ENCODE results near the gene ARHGEF38.

Gene ARHGEF38

DNA sequence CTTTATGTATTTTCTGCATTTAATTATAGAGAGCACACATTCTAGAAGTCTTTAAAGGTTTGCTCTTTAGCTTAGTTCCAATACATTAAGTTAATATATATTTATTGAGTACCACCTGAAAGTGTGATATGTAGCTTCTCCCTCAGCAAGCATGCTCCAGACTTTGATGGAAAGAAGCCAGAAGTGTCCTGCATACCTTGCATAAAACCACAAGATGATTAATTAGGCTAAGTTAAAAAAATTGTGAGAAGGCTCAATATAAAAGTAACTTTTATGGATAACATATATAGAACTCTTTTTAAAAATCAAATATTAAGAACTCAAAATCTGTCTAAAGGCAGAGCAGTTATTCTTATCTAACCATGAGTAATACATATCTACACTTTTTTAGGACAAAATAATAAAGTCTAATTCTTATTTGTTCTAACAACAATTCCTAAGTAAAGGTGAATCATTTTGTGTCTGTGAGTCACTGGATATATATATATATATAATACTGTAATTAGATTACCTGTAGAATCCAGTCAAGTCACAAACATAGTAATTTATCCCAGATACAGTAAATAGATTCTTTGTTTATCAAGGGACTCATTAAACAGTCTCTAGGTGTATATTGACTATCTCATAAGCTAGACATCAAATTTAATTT is 104.8 kb downstream of the ARHGEF38 start:
- no peak overlapping the region for H2AK5ac ChIP-seq (ENCODE audit: low read length)
- no peaks in the 10 kb centered on the region for H3K79me2 ChIP-seq (ENCODE audit: control insufficient read depth, insufficient read depth, low read length, poor library complexity)
- no peaks in the 10 kb centered on the region for H3K4me1 ChIP-seq (ENCODE audit: control insufficient read depth in 1 of 2, insufficient read depth in 2 of 2, low read length in 2 of 2)
- no peak overlapping the region for H4K8ac ChIP-seq (ENCODE audit: low read depth, low read length)
- H3K18ac ChIP-seq (ENCODE audit: low read length), result no peak overlapping the region
- DNase-seq, result no peak
- H3K27ac ChIP-seq (ENCODE audit: low read depth, low read length), result no peak overlapping the region
- H3K36me3 ChIP-seq (ENCODE audit: control insufficient read depth in 1 of 2, insufficient read depth in 2 of 2, low read length in 2 of 2), result no peaks in the 10 kb centered on the region
- no peaks in the 10 kb centered on the region for H3K27me3 ChIP-seq (ENCODE audit: insufficient read depth, low read length)
- H3K4ac ChIP-seq (ENCODE audit: low read depth, low read length), result no peak overlapping the region
- no peak overlapping the region for H3K23ac ChIP-seq (ENCODE audit: low read length)
- no peak overlapping the region for H3K9ac ChIP-seq (ENCODE audit: low read length)
- no peak overlapping the region for H3K4me2 ChIP-seq (ENCODE audit: low read length)
- no peaks in the 10 kb centered on the region for H3K79me1 ChIP-seq (ENCODE audit: low read length)
- H3K9me3 ChIP-seq (ENCODE audit: insufficient read depth, low read depth, low read length), result peaks cover 2% of the 10 kb centered on the region
- H3K4me3 ChIP-seq (ENCODE audit: low read depth, low read length), result no peak overlapping the region
- no peak overlapping the region for H2BK5ac ChIP-seq (ENCODE audit: low read depth, low read length, poor library complexity)
- H4K12ac ChIP-seq (ENCODE audit: low read depth, low read length), result no peak overlapping the region
- no peak overlapping the region for H3K14ac ChIP-seq (ENCODE audit: low read length)
- H4K91ac ChIP-seq (ENCODE audit: low read depth, low read length), result no peak overlapping the region
- no peak overlapping the region for H2BK120ac ChIP-seq (ENCODE audit: insufficient read depth, low read length, poor library complexity)
- no peak overlapping the region for H2BK12ac ChIP-seq (ENCODE audit: low read length)
- H2AFZ ChIP-seq (ENCODE audit: insufficient read depth, low read length, poor library complexity), result no peak overlapping the region

DNA sequence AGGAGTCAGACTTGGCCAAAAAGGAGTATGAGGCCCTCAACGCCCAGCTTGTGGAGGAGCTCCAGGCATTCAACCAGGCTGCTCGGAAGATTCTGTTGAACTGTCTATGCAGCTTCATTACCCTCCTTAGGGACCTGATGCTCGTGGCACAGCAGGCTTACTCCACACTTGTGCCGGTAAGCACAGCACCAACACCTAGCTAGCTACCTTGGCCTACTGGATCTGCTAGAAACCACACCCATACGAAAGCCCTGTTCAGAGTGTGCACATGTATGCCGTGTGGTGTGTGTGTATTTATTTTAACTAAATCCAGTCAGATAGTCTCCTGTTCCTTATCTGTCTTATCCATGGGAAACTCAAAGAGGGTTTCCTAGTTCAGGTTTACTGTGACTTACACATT is 106.8 kb downstream of the ARHGEF38 start:
- no CpG with 5 or more reads among the region's 6 CpGs for WGBS (ENCODE audit: extremely low coverage, insufficient coverage, insufficient read length)
- Histone ChIP-seq H2BK5ac (ENCODE audit: low read depth, low read length, poor library complexity) (no peak overlapping the region), H3K79me1 (ENCODE audit: low read length) (no peaks in the 10 kb centered on the region)

DNA sequence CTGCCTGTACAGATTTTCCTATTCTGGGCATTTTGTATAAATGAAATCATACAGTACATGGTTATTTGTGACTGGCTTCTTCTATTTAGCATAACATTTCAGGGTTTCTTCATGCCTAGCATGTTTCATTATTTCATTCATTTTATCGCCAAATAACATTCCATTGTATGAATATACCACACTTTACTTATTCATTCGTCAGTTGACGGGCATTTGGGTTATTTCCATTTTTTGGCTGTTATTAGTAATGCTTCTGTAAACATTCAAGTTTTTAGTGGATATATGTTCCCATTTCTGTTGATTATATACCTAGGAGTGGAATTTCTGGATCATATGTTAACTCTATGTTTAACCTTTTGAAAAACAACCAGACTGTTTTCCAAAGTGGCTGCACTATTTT is 108.6 kb downstream of the ARHGEF38 start:
- Histone ChIP-seq H3K79me2 (ENCODE audit: control insufficient read depth, insufficient read depth, low read length, poor library complexity) (no peaks in the 10 kb centered on the region), H3K4me3 (ENCODE audit: low read depth, low read length) (no peak overlapping the region), H2AK5ac (ENCODE audit: low read length) (no peak overlapping the region), H3K14ac (ENCODE audit: low read length) (no peak overlapping the region), H3K27ac (ENCODE audit: low read depth, low read length) (no peak overlapping the region), H3K79me1 (ENCODE audit: low read length) (no peaks in the 10 kb centered on the region), H2BK12ac (ENCODE audit: low read length) (no peak overlapping the region), H4K8ac (ENCODE audit: low read depth, low read length) (no peak overlapping the region), H4K91ac (ENCODE audit: low read depth, low read length) (no peak overlapping the region), H3K36me3 (ENCODE audit: control insufficient read depth in 1 of 2, insufficient read depth in 2 of 2, low read length in 2 of 2) (no peaks in the 10 kb centered on the region), H3K23ac (ENCODE audit: low read length) (no peak overlapping the region), H3K9ac (ENCODE audit: low read length) (no peak overlapping the region), H2AFZ (ENCODE audit: insufficient read depth, low read length, poor library complexity) (no peak overlapping the region), H3K4ac (ENCODE audit: low read depth, low read length) (no peak overlapping the region), H3K27me3 (ENCODE audit: insufficient read depth, low read length) (no peaks in the 10 kb centered on the region), H3K4me1 (ENCODE audit: control insufficient read depth in 1 of 2, insufficient read depth in 2 of 2, low read length in 2 of 2) (no peaks in the 10 kb centered on the region), H3K4me2 (ENCODE audit: low read length) (no peak overlapping the region), H3K18ac (ENCODE audit: low read length) (no peak overlapping the region), H3K9me3 (ENCODE audit: insufficient read depth, low read depth, low read length) (peaks cover 2% of the 10 kb centered on the region), H4K12ac (ENCODE audit: low read depth, low read length) (no peak overlapping the region), H2BK120ac (ENCODE audit: insufficient read depth, low read length, poor library complexity) (no peak overlapping the region), H2BK5ac (ENCODE audit: low read depth, low read length, poor library complexity) (no peak overlapping the region)
- no CpG with 5 or more reads among the region's 3 CpGs for WGBS (ENCODE audit: extremely low coverage, insufficient coverage, insufficient read length)
- DNase-seq, result no peak

More for the DNA sequence above, 106.8 kb downstream of the ARHGEF38 start:
- H3K27ac ChIP-seq (ENCODE audit: low read depth, low read length), result no peak overlapping the region
- H3K79me2 ChIP-seq (ENCODE audit: control insufficient read depth, insufficient read depth, low read length, poor library complexity), result no peaks in the 10 kb centered on the region
- peaks cover 2% of the 10 kb centered on the region for H3K9me3 ChIP-seq (ENCODE audit: insufficient read depth, low read depth, low read length)
- no peak overlapping the region for H3K4me2 ChIP-seq (ENCODE audit: low read length)
- no peak overlapping the region for H4K8ac ChIP-seq (ENCODE audit: low read depth, low read length)
- H3K23ac ChIP-seq (ENCODE audit: low read length), result no peak overlapping the region
- H2BK120ac ChIP-seq (ENCODE audit: insufficient read depth, low read length, poor library complexity), result no peak overlapping the region
- H3K4me3 ChIP-seq (ENCODE audit: low read depth, low read length), result no peak overlapping the region
- no peak overlapping the region for H3K4ac ChIP-seq (ENCODE audit: low read depth, low read length)
- H2BK12ac ChIP-seq (ENCODE audit: low read length), result no peak overlapping the region
- H3K4me1 ChIP-seq (ENCODE audit: control insufficient read depth in 1 of 2, insufficient read depth in 2 of 2, low read length in 2 of 2), result no peaks in the 10 kb centered on the region
- H2AFZ ChIP-seq (ENCODE audit: insufficient read depth, low read length, poor library complexity), result no peak overlapping the region
- H3K14ac ChIP-seq (ENCODE audit: low read length), result no peak overlapping the region
- H4K91ac ChIP-seq (ENCODE audit: low read depth, low read length), result no peak overlapping the region
- H2AK5ac ChIP-seq (ENCODE audit: low read length), result no peak overlapping the region
- H4K12ac ChIP-seq (ENCODE audit: low read depth, low read length), result no peak overlapping the region
- H3K9ac ChIP-seq (ENCODE audit: low read length), result no peak overlapping the region
- no peaks in the 10 kb centered on the region for H3K36me3 ChIP-seq (ENCODE audit: control insufficient read depth in 1 of 2, insufficient read depth in 2 of 2, low read length in 2 of 2)
- DNase-seq, result no peak
- no peak overlapping the region for H3K18ac ChIP-seq (ENCODE audit: low read length)
- H3K27me3 ChIP-seq (ENCODE audit: insufficient read depth, low read length), result no peaks in the 10 kb centered on the region

DNA sequence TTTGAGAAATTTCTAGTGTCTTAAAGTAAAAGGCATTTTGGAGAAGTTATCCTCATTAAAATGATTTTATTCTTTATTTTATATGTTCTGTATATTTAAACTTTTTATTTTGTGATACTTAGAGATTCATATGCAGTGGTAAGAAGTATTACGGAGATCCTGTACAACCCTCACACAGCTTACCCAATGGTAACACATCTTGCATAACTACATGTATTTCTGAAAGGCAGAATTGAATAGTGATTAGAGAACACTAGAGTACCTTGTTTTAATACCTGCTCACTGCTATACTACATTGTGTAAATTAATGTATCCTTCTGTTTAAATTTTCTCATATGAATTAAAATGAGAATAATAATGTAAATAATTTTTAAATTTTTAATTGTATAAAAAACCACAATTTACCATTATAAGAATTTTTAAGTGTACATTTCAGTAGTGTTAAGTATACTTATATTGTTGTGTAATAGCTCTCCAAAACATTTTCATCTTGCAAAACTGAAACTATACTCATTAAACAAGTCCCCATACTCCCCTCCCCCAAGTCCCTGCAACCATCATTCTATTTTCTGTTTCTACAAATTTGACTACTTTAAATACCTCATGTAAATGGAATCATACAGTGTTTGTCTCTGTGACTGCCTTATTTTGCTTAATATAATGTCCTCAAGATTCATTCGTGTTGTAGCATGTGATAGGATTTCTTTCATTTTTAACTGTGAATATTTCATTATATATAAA is 110.7 kb downstream of the ARHGEF38 start:
- WGBS (ENCODE audit: extremely low coverage, insufficient coverage, insufficient read length), result no CpG with 5 or more reads among the region's 2 CpGs

More for the DNA sequence above, 110.7 kb downstream of the ARHGEF38 start:
- Histone ChIP-seq H3K18ac (ENCODE audit: low read length) (no peak overlapping the region), H3K27me3 (ENCODE audit: insufficient read depth, low read length) (no peaks in the 10 kb centered on the region), H3K4me1 (ENCODE audit: control insufficient read depth in 1 of 2, insufficient read depth in 2 of 2, low read length in 2 of 2) (no peaks in the 10 kb centered on the region), H3K23ac (ENCODE audit: low read length) (no peak overlapping the region), H3K36me3 (ENCODE audit: control insufficient read depth in 1 of 2, insufficient read depth in 2 of 2, low read length in 2 of 2) (no peaks in the 10 kb centered on the region), H3K9me3 (ENCODE audit: insufficient read depth, low read depth, low read length) (peaks cover 2% of the 10 kb centered on the region), H4K12ac (ENCODE audit: low read depth, low read length) (no peak overlapping the region), H2AK5ac (ENCODE audit: low read length) (no peak overlapping the region), H4K91ac (ENCODE audit: low read depth, low read length) (no peak overlapping the region), H3K4me3 (ENCODE audit: low read depth, low read length) (no peak overlapping the region), H2BK120ac (ENCODE audit: insufficient read depth, low read length, poor library complexity) (no peak overlapping the region), H2BK5ac (ENCODE audit: low read depth, low read length, poor library complexity) (no peak overlapping the region), H3K9ac (ENCODE audit: low read length) (no peak overlapping the region), H4K8ac (ENCODE audit: low read depth, low read length) (no peak overlapping the region), H3K79me2 (ENCODE audit: control insufficient read depth, insufficient read depth, low read length, poor library complexity) (no peaks in the 10 kb centered on the region), H2AFZ (ENCODE audit: insufficient read depth, low read length, poor library complexity) (no peak overlapping the region), H3K14ac (ENCODE audit: low read length) (no peak overlapping the region), H3K79me1 (ENCODE audit: low read length) (no peaks in the 10 kb centered on the region), H3K27ac (ENCODE audit: low read depth, low read length) (no peak overlapping the region), H3K4me2 (ENCODE audit: low read length) (no peak overlapping the region), H2BK12ac (ENCODE audit: low read length) (no peak overlapping the region), H3K4ac (ENCODE audit: low read depth, low read length) (no peak overlapping the region)
- DNase-seq, result no peak
